HepG2 (cell line): ENCODE results near the gene MYO10. TPM values are rescaled to one million over a fixed set of nuclear protein-coding genes. Genes with fewer than 3 reads are reported as not detected.

Experiments used
- ATAC-seq: fragments of 200-7000 bp; cut with Tn5 transposase; 3 replicates; pipeline ENCODE4 v1.9.1; 2020; ENCODE audit warnings: mild to moderate bottlenecking, moderate library complexity
- BruUV-seq: library from RNA; stranded (reverse); fragments of 400-500 nt; replicated peaks from 2 replicates; lab custom pipeline; 2021; lab: Mats Ljungman, UMichigan
- CTCF ChIA-PET: fragments of 300-600 bp; formaldehyde crosslinking; extraction: SDS; loops from one replicate; lab custom pipeline; 2021; ENCODE audit warnings: low total read pairs, inconsistent platforms, low intra/inter-chr PET ratio; lab: Yijun Ruan, JAX
- POLR2A ChIA-PET: fragments of 350-600 bp; sonication (Branson Sonifier 250); formaldehyde crosslinking; loops from one replicate; lab custom pipeline; 2020; ENCODE audit warnings: antibody characterized with exemption, inconsistent platforms; lab: Yijun Ruan, JAX
- DNase-seq: peaks from one replicate; pipeline ENCODE4 v3.0.0-alpha.2; 2015; ENCODE audit warnings: low spot score
- FAIRE-seq: peaks from 3 replicates; lab custom pipeline; 2011; peaks lifted over from hg19 to GRCh38; lab: Jason Lieb, UNC
- H2AFZ ChIP-seq: one replicate; pipeline ENCODE4 v1.6.1; 2011; ENCODE audit warnings: low read length, inconsistent platforms
- H3K27ac ChIP-seq: fragments of 300-600 bp; 3 replicates; pipeline ENCODE4 v1.8.0; 2011; ENCODE audit warnings: mixed run types, mild to moderate bottlenecking, mixed read lengths, low read length, inconsistent platforms; ENCODE audit not compliant: insufficient read depth; ENCODE audit errors: extremely low read length
- H3K27me3 ChIP-seq, 2 experiments: fragments of 200-600 bp in 1 of 2; 2 replicates in 1 of 2; 3 replicates in 1 of 2; pipeline versions ENCODE4 v1.6.0 to v1.8.0; 2011; ENCODE audit warnings: low read length in 2 of 2, mild to moderate bottlenecking in 2 of 2, moderate library complexity in 2 of 2, inconsistent platforms in 1 of 2; ENCODE audit not compliant: insufficient read depth in 2 of 2, control insufficient read depth in 1 of 2
- H3K36me3 ChIP-seq, 2 experiments: fragments of 200-600 bp in 1 of 2; replicated peaks in 1 of 2; 2 replicates in 1 of 2; 3 replicates in 1 of 2; pipeline versions ENCODE4 v1.5.1 to v1.8.0; 2011; ENCODE audit warnings: low read length in 2 of 2, inconsistent platforms in 1 of 2; ENCODE audit not compliant: insufficient read depth in 2 of 2, control insufficient read depth in 1 of 2
- H3K4me1 ChIP-seq: 2 replicates; pipeline ENCODE4 v1.5.1; 2012; ENCODE audit warnings: low read length, inconsistent platforms; ENCODE audit not compliant: insufficient read depth
- H3K4me2 ChIP-seq: 2 replicates; pipeline ENCODE4 v1.6.0; 2011; ENCODE audit warnings: low read depth, low read length, inconsistent platforms
- H3K4me3 ChIP-seq, 3 experiments: fragments of 200-600 bp in 1 of 3; sonication (generic), shearing (Covaris generic) in 1 of 3; replicated peaks in 1 of 3; 2 replicates each; pipeline ENCODE4 v1.5.1; 2011 to 2016; ENCODE audit warnings: low read length in 3 of 3, inconsistent platforms in 2 of 3, low read depth in 2 of 3, mild to moderate bottlenecking in 2 of 3, control low read depth in 1 of 3, mixed read lengths in 1 of 3; ENCODE audit not compliant: insufficient read depth in 1 of 3
- H3K79me2 ChIP-seq: one replicate; pipeline ENCODE4 v1.6.1; 2011; ENCODE audit warnings: low read length, inconsistent platforms; ENCODE audit not compliant: insufficient read depth
- H3K9ac ChIP-seq: 2 replicates; pipeline ENCODE4 v1.6.0; 2011; ENCODE audit warnings: mild to moderate bottlenecking, low read depth, low read length, inconsistent platforms; ENCODE audit not compliant: insufficient read depth
- H3K9me3 ChIP-seq: 2 replicates; pipeline ENCODE4 v1.5.1; 2012; ENCODE audit warnings: mild to moderate bottlenecking, low read length
- H4K20me1 ChIP-seq: 2 replicates; pipeline ENCODE4 v1.6.0; 2011; ENCODE audit warnings: inconsistent platforms, mild to moderate bottlenecking, low read length, moderate library complexity; ENCODE audit not compliant: insufficient read depth
- ATF6 ChIP-seq: sonication (generic); formaldehyde crosslinking; conservative IDR thresholded peaks from 2 replicates; pipeline ENCODE4 v1.4.0; 2020; ENCODE audit warnings: missing genetic modification reagents
- CENPBD1 ChIP-seq: sonication (generic); formaldehyde crosslinking; IDR thresholded peaks from 2 replicates; pipeline ENCODE4 v1.8.0; 2022; ENCODE audit warnings: missing genetic modification reagents, low read depth, mild to moderate bottlenecking, borderline replicate concordance
- KMT2A ChIP-seq: sonication (generic); formaldehyde crosslinking; IDR thresholded peaks from 2 replicates; pipeline ENCODE4 v1.4.0; 2020; ENCODE audit warnings: missing genetic modification reagents
- MED13 ChIP-seq: sonication (generic); formaldehyde crosslinking; IDR thresholded peaks from 2 replicates; pipeline ENCODE4 v1.5.0; 2020; ENCODE audit warnings: missing genetic modification reagents
- RAD51 ChIP-seq: fragments of 450-650 bp; IDR thresholded peaks from 2 replicates; pipeline ENCODE4 v1.6.1; 2016; ENCODE audit warnings: borderline replicate concordance
- SUZ12 ChIP-seq: fragments of 150-350 bp; IDR thresholded peaks from 2 replicates; pipeline ENCODE4 v1.6.1; 2014; ENCODE audit warnings: low read depth, low read length
- TRIM24 ChIP-seq: sonication (generic); formaldehyde crosslinking; IDR thresholded peaks from 2 replicates; pipeline ENCODE4 v1.8.0; 2022; ENCODE audit warnings: mild to moderate bottlenecking, missing genetic modification reagents
- ZSCAN5A ChIP-seq: sonication (generic); formaldehyde crosslinking; IDR thresholded peaks from 2 replicates; pipeline ENCODE4 v1.8.0; 2022; ENCODE audit warnings: mild to moderate bottlenecking, missing genetic modification reagents, borderline replicate concordance
- WGBS: methylation state at CpG from one replicate; pipeline ENCODE4 v1.1.6; 2017; ENCODE audit warnings: low lambda C conversion rate; 5-methylcytosine and 5-hydroxymethylcytosine counted together
- in situ Hi-C: cut with HindIII; loops from 2 replicates; pipeline ENCODE4 v1.10.0; 2017; ENCODE audit warnings: low pct_unique_long_range_greater_than_20kb; ENCODE audit not compliant: extremely low pct_ligation_motif_present
- intact Hi-C: fragments of 100-400 bp; cut with micrococcal nuclease; formaldehyde crosslinking; loops from one replicate; pipeline ENCODE4 v1.10.0; 2022; ENCODE audit not compliant: unreplicated experiment
- polyA plus RNA-seq, 8 experiments: library from polyadenylated mRNA; depleted of rRNA in 3 of 8; stranded (reverse) in 7 of 8; unstranded in 1 of 8; fragments of >200 nt; fragmentation: Illumina TruSeq in 4 of 8; extraction: Trizol in 4 of 8; gene quantifications; 2 replicates each; pipeline versions ENCODE4 v1.2.1 to v1.2.3, GENCODE V29; 2011 to 2016; ENCODE audit warnings: low read depth in 4 of 8, missing spikeins in 1 of 8, mixed read lengths in 1 of 8; ENCODE audit not compliant: insufficient read depth in 1 of 8
- total RNA-seq, 5 experiments: library from RNA; depleted of rRNA; stranded (reverse); fragments of >200 nt; fragmentation: Illumina TruSeq; extraction: Trizol; gene quantifications; 2 replicates each; pipeline ENCODE4 v1.2.3, GENCODE V29; 2016; ENCODE audit warnings: low read depth in 1 of 5

The MYO10 gene
- total and polyA plus RNA-seq, 2 of the 13 experiments (the other 11 are each of a cell fraction or from before 2014, with no cell fraction given) = 4.5 to 14.0 TPM

- FAIRE-seq (no peak), ATAC-seq (no peak)
These were observed 86.3 kb downstream of the MYO10 start for GRCh38 chr5:16849775-16850174.

GRCh38 chr5:16849181-16849580 is 86.9 kb downstream of the MYO10 start:
- no peaks in the 10 kb centered on the region for H3K4me1 ChIP-seq
- no peaks in the 10 kb centered on the region for H3K79me2 ChIP-seq
- no peaks in the 10 kb centered on the region for H3K9me3 ChIP-seq
- CTCF ChIA-PET = no interaction called here
- no peak overlapping the region for H2AFZ ChIP-seq
- H3K27ac ChIP-seq = no peak overlapping the region
- DNase-seq (no peak), FAIRE-seq (no peak), ATAC-seq (no peak)
- WGBS = 41% methylated on average over 3 of the region's 3 CpGs
- no peak for TF ChIP-seq TRIM24
- no peak for TF ChIP-seq CENPBD1 (CRISPR knock-in tag)
- TF ChIP-seq SUZ12 = no peak
- TF ChIP-seq RAD51 = no peak
- no peak for TF ChIP-seq ATF6
- no peak for TF ChIP-seq MED13
- H3K9ac ChIP-seq = no peak overlapping the region
- no peaks in the 10 kb centered on the region for H3K27me3 ChIP-seq
- BruUV-seq = no TSS peak
- H3K4me2 ChIP-seq = no peak overlapping the region
- POLR2A ChIA-PET = no interaction called here
- in situ Hi-C loops = no loop called here
- H3K4me3 ChIP-seq = no peak overlapping the region
- intact Hi-C loops = no loop called here
- H3K36me3 ChIP-seq = no peaks in the 10 kb centered on the region
- H4K20me1 ChIP-seq = no peaks in the 10 kb centered on the region

More at GRCh38 chr5:16849775-16850174, 86.3 kb downstream of the MYO10 start:
- Histone ChIP-seq H3K36me3 (no peaks in the 10 kb centered on the region), H3K9ac (no peak overlapping the region), H3K27me3 (no peaks in the 10 kb centered on the region), H3K4me3 (no peak overlapping the region), H4K20me1 (no peaks in the 10 kb centered on the region), H2AFZ (no peak overlapping the region), H3K27ac (no peak overlapping the region), H3K79me2 (no peaks in the 10 kb centered on the region), H3K9me3 (no peaks in the 10 kb centered on the region), H3K4me2 (no peak overlapping the region), H3K4me1 (no peaks in the 10 kb centered on the region)
- in situ Hi-C loops (no loop called here), intact Hi-C loops (no loop called here)
- ChIA-PET POLR2A (no interaction called here), CTCF (no interaction called here)
- no peak for DNase-seq
- WGBS = 60% methylated on average over 4 of the region's 4 CpGs
- BruUV-seq = no TSS peak
- no peak for TF ChIP-seq ZSCAN5A (CRISPR knock-in tag)
- no peak for TF ChIP-seq KMT2A (CRISPR knock-in tag)
